H9 (cell line): ENCODE data around the gene FAM136A. TPM values are rescaled to one million over a fixed set of nuclear protein-coding genes. Genes with fewer than 3 reads are reported as not detected.

Source experiments
- DNase-seq: peaks from one replicate; pipeline ENCODE4 v3.0.0-alpha.2; 2017
- H2AFZ ChIP-seq: one replicate; pipeline ENCODE4 v1.6.1; 2013; ENCODE audit warnings: mild to moderate bottlenecking, low read length, control low read depth, moderate library complexity
- H2AK5ac ChIP-seq: 2 replicates; pipeline ENCODE4 v1.6.1; 2013; ENCODE audit warnings: low read length, control low read depth, mixed read lengths; ENCODE audit not compliant: insufficient read length
- H2BK120ac ChIP-seq: one replicate; pipeline ENCODE4 v1.6.1; 2013; ENCODE audit warnings: low read depth, mild to moderate bottlenecking, low read length, control low read depth, inconsistent platforms; ENCODE audit not compliant: poor library complexity, severe bottlenecking
- H2BK12ac ChIP-seq: 2 replicates; pipeline ENCODE4 v1.6.1; 2013; ENCODE audit warnings: low read length, control low read depth, mixed read lengths, low read depth; ENCODE audit not compliant: insufficient read length
- H2BK15ac ChIP-seq: 2 replicates; pipeline ENCODE4 v1.6.1; 2013; ENCODE audit warnings: low read depth, low read length, control low read depth
- H2BK20ac ChIP-seq: one replicate; pipeline ENCODE4 v1.6.1; 2013; ENCODE audit warnings: low read depth, mild to moderate bottlenecking, low read length, control low read depth, inconsistent platforms; ENCODE audit not compliant: poor library complexity, severe bottlenecking
- H2BK5ac ChIP-seq: 2 replicates; pipeline ENCODE4 v1.6.1; 2013; ENCODE audit warnings: low read length, control low read depth, mixed read lengths; ENCODE audit not compliant: insufficient read length
- H3K14ac ChIP-seq: 2 replicates; pipeline ENCODE4 v1.6.1; 2013; ENCODE audit warnings: low read length, control low read depth; ENCODE audit not compliant: insufficient read depth
- H3K18ac ChIP-seq: 2 replicates; pipeline ENCODE4 v1.6.1; 2013; ENCODE audit warnings: low read depth, mild to moderate bottlenecking, mixed read lengths, low read length, control low read depth; ENCODE audit not compliant: insufficient read length
- H3K23ac ChIP-seq: 2 replicates; pipeline ENCODE4 v1.6.1; 2013; ENCODE audit warnings: low read length, control low read depth, mixed read lengths, low read depth; ENCODE audit not compliant: insufficient read length
- H3K23me2 ChIP-seq: 2 replicates; pipeline ENCODE4 v1.6.1; 2013; ENCODE audit warnings: low read depth, mild to moderate bottlenecking, mixed read lengths, low read length, control low read depth; ENCODE audit not compliant: insufficient read length, poor library complexity, severe bottlenecking
- H3K27ac ChIP-seq: 2 replicates; pipeline ENCODE4 v1.5.1; 2013; ENCODE audit warnings: low read length, control low read depth, mixed read lengths, low read depth; ENCODE audit not compliant: insufficient read length
- H3K27me3 ChIP-seq: 2 replicates; pipeline ENCODE4 v1.6.1; 2013; ENCODE audit warnings: low read length, control low read depth, inconsistent platforms; ENCODE audit not compliant: insufficient read depth
- H3K4ac ChIP-seq: 2 replicates; pipeline ENCODE4 v1.6.1; 2013; ENCODE audit warnings: low read depth, mild to moderate bottlenecking, control low read depth, inconsistent platforms, low read length, moderate library complexity
- H3K4me1 ChIP-seq: 2 replicates; pipeline ENCODE4 v1.6.1; 2013; ENCODE audit warnings: low read length, control low read depth, inconsistent platforms; ENCODE audit not compliant: insufficient read depth
- H3K4me2 ChIP-seq: 2 replicates; pipeline ENCODE4 v1.6.1; 2013; ENCODE audit warnings: low read length, control low read depth, mixed read lengths; ENCODE audit not compliant: insufficient read length, insufficient read depth
- H3K56ac ChIP-seq: 2 replicates; pipeline ENCODE4 v1.6.1; 2013; ENCODE audit warnings: low read depth, mild to moderate bottlenecking, mixed read lengths, low read length, control low read depth; ENCODE audit not compliant: insufficient read length
- H3K79me1 ChIP-seq: 2 replicates; pipeline ENCODE4 v1.6.1; 2013; ENCODE audit warnings: low read depth, mild to moderate bottlenecking, moderate library complexity, low read length, control low read depth, inconsistent platforms; ENCODE audit not compliant: insufficient read depth, poor library complexity, severe bottlenecking
- H3K79me2 ChIP-seq: 2 replicates; pipeline ENCODE4 v1.6.1; 2013; ENCODE audit warnings: low read length, control low read depth, inconsistent platforms; ENCODE audit not compliant: insufficient read depth
- H3K9ac ChIP-seq: 2 replicates; pipeline ENCODE4 v1.6.1; 2013; ENCODE audit warnings: low read length, control low read depth, mixed read lengths; ENCODE audit not compliant: insufficient read length; ENCODE audit errors: extremely low read depth
- H3K9me3 ChIP-seq: one replicate; pipeline ENCODE4 v1.6.1; 2013; ENCODE audit warnings: low read depth, low read length, inconsistent platforms; ENCODE audit not compliant: control insufficient read depth
- H3T11ph ChIP-seq: one replicate; pipeline ENCODE4 v1.6.1; 2013; ENCODE audit warnings: mild to moderate bottlenecking, low read length, control low read depth, inconsistent platforms
- H4K20me1 ChIP-seq: one replicate; pipeline ENCODE4 v1.6.1; 2013; ENCODE audit not compliant: control insufficient read depth, insufficient read length, insufficient read depth
- H4K5ac ChIP-seq: 2 replicates; pipeline ENCODE4 v1.6.1; 2013; ENCODE audit warnings: low read depth, mild to moderate bottlenecking, mixed read lengths, low read length, control low read depth; ENCODE audit not compliant: insufficient read length
- H4K8ac ChIP-seq: replicated peaks from 2 replicates; pipeline ENCODE4 v1.6.1; 2013; ENCODE audit warnings: low read length, control low read depth, mixed read lengths, low read depth; ENCODE audit not compliant: insufficient read length
- H4K91ac ChIP-seq: 2 replicates; pipeline ENCODE4 v1.6.1; 2013; ENCODE audit warnings: low read depth, mild to moderate bottlenecking, moderate library complexity, mixed read lengths, low read length, control low read depth; ENCODE audit not compliant: insufficient read length
- H3K27ac Mint-ChIP-seq, 3 experiments: 2 replicates in 2 of 3; 3 replicates in 1 of 3; pipeline ENCODE4 v1.8.0; 2020 to 2021; ENCODE audit warnings: mixed read lengths in 3 of 3, mild to moderate bottlenecking in 1 of 3, moderate library complexity in 1 of 3
- H3K27me3 Mint-ChIP-seq: 2 replicates; pipeline ENCODE4 v1.8.0; 2021; ENCODE audit warnings: low read depth, mild to moderate bottlenecking, moderate library complexity, mixed read lengths
- H3K36me3 Mint-ChIP-seq, 3 experiments: 2 replicates in 2 of 3; 3 replicates in 1 of 3; pipeline ENCODE4 v1.8.0; 2020 to 2021; ENCODE audit warnings: low read depth in 3 of 3, mixed read lengths in 3 of 3; ENCODE audit not compliant: insufficient read depth in 1 of 3
- H3K4me1 Mint-ChIP-seq, 2 experiments: 2 replicates each; pipeline ENCODE4 v1.8.0; 2020; ENCODE audit warnings: mixed read lengths in 2 of 2
- H3K4me3 Mint-ChIP-seq, 2 experiments: 2 replicates in 1 of 2; 3 replicates in 1 of 2; pipeline ENCODE4 v1.8.0; 2020 to 2021; ENCODE audit warnings: mild to moderate bottlenecking in 2 of 2, mixed read lengths in 2 of 2, moderate library complexity in 1 of 2
- H3K9me3 Mint-ChIP-seq, 2 experiments: 2 replicates in 1 of 2; 3 replicates in 1 of 2; pipeline ENCODE4 v1.8.0; 2020; ENCODE audit warnings: mild to moderate bottlenecking in 2 of 2, mixed read lengths in 2 of 2, moderate library complexity in 1 of 2
- WGBS: extraction: QIAGEN DNeasy Blood & Tissue Kit; methylation state at CpG from one replicate; pipeline ENCODE4 v1.1.7; 2013; ENCODE audit warnings: missing lambda C conversion rate, low lambda C conversion rate, mixed read lengths; ENCODE audit not compliant: insufficient read length; ENCODE audit errors: extremely low coverage; 5-methylcytosine and 5-hydroxymethylcytosine counted together
- total RNA-seq: library from RNA; stranded (reverse); gene quantifications from 2 replicates; pipeline ENCODE4 v1.2.1, GENCODE V29; 2021
- TF ChIP-seq, protein P1 (sequence below): fragments of 200-600 bp; sonication (generic); conservative IDR thresholded peaks from 3 replicates; pipeline ENCODE4 v1.8.0; 2021; ENCODE audit warnings: antibody characterized with exemption, mild to moderate bottlenecking

FAM136A gene
- total RNA-seq, 1 experiment from 2014 or later = 118 TPM

DNA sequence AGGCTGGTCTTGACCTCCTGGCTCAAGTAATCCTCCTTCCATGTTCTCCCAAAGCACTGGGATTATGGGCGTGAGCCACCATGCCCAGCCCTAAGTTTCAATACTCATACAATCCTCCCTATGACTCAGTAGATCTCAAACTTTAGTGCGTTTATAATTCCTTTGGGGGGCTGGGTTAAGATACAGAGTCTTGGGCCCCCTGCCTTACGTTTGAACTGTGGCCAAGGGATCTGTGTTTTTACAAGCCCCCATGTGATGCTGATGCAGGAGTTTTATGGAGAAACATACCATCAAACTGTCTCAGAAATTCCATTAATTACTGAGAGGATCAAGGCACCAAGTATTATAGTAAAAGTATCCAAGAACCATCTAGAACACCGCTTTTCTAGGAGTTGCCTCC, 38.2 kb upstream of the FAM136A start:
- no peak overlapping the region for H4K5ac ChIP-seq
- no peaks in the 10 kb centered on the region for H4K20me1 ChIP-seq
- no CpG with 5 or more reads among the region's 4 CpGs for WGBS
- no peaks in the 10 kb centered on the region for H3K23me2 ChIP-seq
- H3K4me2 ChIP-seq = no peak overlapping the region
- Mint-ChIP-seq H3K27me3 (peaks cover 18% of the 10 kb centered on the region), H3K9me3 (no peaks in the 10 kb centered on the region), H3K4me1 (peaks cover 3 to 9% of the 10 kb centered on the region in 2 experiments; a peak in 3 of 4 replicates), H3K4me3 (no peak overlapping the region), H3K36me3 (no peaks in the 10 kb centered on the region), H3K27ac (no peak overlapping the region)
- no peak overlapping the region for H3K4ac ChIP-seq
- DNase-seq = no peak
- no peak overlapping the region for H2AK5ac ChIP-seq
- no peaks in the 10 kb centered on the region for H3K79me1 ChIP-seq
- no peak overlapping the region for H2BK5ac ChIP-seq
- no peak overlapping the region for H4K91ac ChIP-seq
- no peak overlapping the region for H3K9ac ChIP-seq
- no peaks in the 10 kb centered on the region for H3K27me3 ChIP-seq
- no peak overlapping the region for H2BK120ac ChIP-seq
- TF ChIP-seq, protein P1, sequence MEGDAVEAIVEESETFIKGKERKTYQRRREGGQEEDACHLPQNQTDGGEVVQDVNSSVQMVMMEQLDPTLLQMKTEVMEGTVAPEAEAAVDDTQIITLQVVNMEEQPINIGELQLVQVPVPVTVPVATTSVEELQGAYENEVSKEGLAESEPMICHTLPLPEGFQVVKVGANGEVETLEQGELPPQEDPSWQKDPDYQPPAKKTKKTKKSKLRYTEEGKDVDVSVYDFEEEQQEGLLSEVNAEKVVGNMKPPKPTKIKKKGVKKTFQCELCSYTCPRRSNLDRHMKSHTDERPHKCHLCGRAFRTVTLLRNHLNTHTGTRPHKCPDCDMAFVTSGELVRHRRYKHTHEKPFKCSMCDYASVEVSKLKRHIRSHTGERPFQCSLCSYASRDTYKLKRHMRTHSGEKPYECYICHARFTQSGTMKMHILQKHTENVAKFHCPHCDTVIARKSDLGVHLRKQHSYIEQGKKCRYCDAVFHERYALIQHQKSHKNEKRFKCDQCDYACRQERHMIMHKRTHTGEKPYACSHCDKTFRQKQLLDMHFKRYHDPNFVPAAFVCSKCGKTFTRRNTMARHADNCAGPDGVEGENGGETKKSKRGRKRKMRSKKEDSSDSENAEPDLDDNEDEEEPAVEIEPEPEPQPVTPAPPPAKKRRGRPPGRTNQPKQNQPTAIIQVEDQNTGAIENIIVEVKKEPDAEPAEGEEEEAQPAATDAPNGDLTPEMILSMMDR = no peak
- no peaks in the 10 kb centered on the region for H3K4me1 ChIP-seq
- no peak overlapping the region for H3K23ac ChIP-seq
- H3K56ac ChIP-seq = no peak overlapping the region
- H2BK15ac ChIP-seq = no peak overlapping the region
- H3K18ac ChIP-seq = no peak overlapping the region
- H3K9me3 ChIP-seq = no peaks in the 10 kb centered on the region
- no peak overlapping the region for H2AFZ ChIP-seq
- no peak overlapping the region for H3K27ac ChIP-seq
- H3K79me2 ChIP-seq = no peaks in the 10 kb centered on the region
- no peak overlapping the region for H2BK20ac ChIP-seq
- no peak overlapping the region for H3K14ac ChIP-seq
- no peak overlapping the region for H4K8ac ChIP-seq
- no peak overlapping the region for H3T11ph ChIP-seq
- no peak overlapping the region for H2BK12ac ChIP-seq
